Endothelial cell of umbilical vein (primary cell): Measurements from ENCODE around the gene SLC50A1. TPM values are rescaled to one million over a fixed set of nuclear protein-coding genes. Genes with fewer than 3 reads are reported as not detected.
A peak's percentile ranks its signal among the peaks of the same experiment; 100 is the strongest.

Experiments
- BruUV-seq: library from RNA; stranded (reverse); fragments of 400-500 nt; replicated peaks from 2 replicates; lab custom pipeline; 2021; lab: Mats Ljungman, UMichigan
- CTCF ChIA-PET: fragments of 300-600, 350-600 bp; sonication (Branson Sonifier 250); formaldehyde crosslinking; loops from one replicate; lab custom pipeline; 2021; ENCODE audit warnings: antibody characterized with exemption, inconsistent platforms; lab: Charles Lee
- POLR2A ChIA-PET: fragments of 300-600, 350-600 bp; sonication (Branson Sonifier 250); formaldehyde crosslinking; loops from one replicate; lab custom pipeline; 2021; ENCODE audit warnings: antibody characterized with exemption, inconsistent platforms; lab: Charles Lee
- DNase-seq: peaks from one replicate; pipeline ENCODE4 v3.0.0-alpha.2; 2011; ENCODE audit warnings: low read depth, low spot score
- FAIRE-seq: peaks from 2 replicates; lab custom pipeline; 2011; peaks lifted over from hg19 to GRCh38; lab: Jason Lieb, UNC
- H2AFZ ChIP-seq: 2 replicates; pipeline ENCODE4 v1.6.0; 2012; ENCODE audit warnings: low read depth, low read length, control low read depth, inconsistent platforms
- H3K27ac ChIP-seq: 2 replicates; pipeline ENCODE4 v1.5.1; 2011; ENCODE audit warnings: low read depth, mild to moderate bottlenecking, control low read depth, low read length, moderate library complexity; ENCODE audit not compliant: insufficient read depth
- H3K27me3 ChIP-seq, 2 experiments: 2 replicates each; pipeline versions ENCODE4 v1.6.0 to v1.6.1; 2011; ENCODE audit warnings: low read length in 2 of 2, mixed read lengths in 1 of 2; ENCODE audit not compliant: control insufficient read depth in 2 of 2, insufficient read depth in 2 of 2
- H3K36me3 ChIP-seq, 2 experiments: 2 replicates in 1 of 2; 3 replicates in 1 of 2; pipeline ENCODE4 v1.5.1; 2011; ENCODE audit warnings: low read length in 2 of 2, mild to moderate bottlenecking in 1 of 2, moderate library complexity in 1 of 2; ENCODE audit not compliant: control insufficient read depth in 2 of 2, insufficient read depth in 2 of 2; ENCODE audit errors: extremely low read depth in 1 of 2
- H3K4me1 ChIP-seq: 3 replicates; pipeline ENCODE4 v1.5.1; 2011; ENCODE audit warnings: mild to moderate bottlenecking, low read length; ENCODE audit not compliant: control insufficient read depth, insufficient read depth; ENCODE audit errors: extremely low read depth
- H3K4me2 ChIP-seq: 2 replicates; pipeline ENCODE4 v1.6.1; 2011; ENCODE audit warnings: low read length, control low read depth, mixed read lengths; ENCODE audit not compliant: insufficient read depth
- H3K4me3 ChIP-seq, 3 experiments: fragments of 200-600 bp in 1 of 3; sonication (generic), shearing (Covaris generic) in 1 of 3; replicated peaks in 1 of 3; 2 replicates each; pipeline ENCODE4 v1.5.1; 2011 to 2016; ENCODE audit warnings: control low read depth in 3 of 3, low read length in 3 of 3, mild to moderate bottlenecking in 2 of 3, inconsistent platforms in 1 of 3, low read depth in 1 of 3, moderate library complexity in 1 of 3; ENCODE audit not compliant: insufficient read depth in 1 of 3
- H3K79me2 ChIP-seq: 2 replicates; pipeline ENCODE4 v1.6.0; 2012; ENCODE audit warnings: low read length, inconsistent platforms; ENCODE audit not compliant: control insufficient read depth, insufficient read depth
- H3K9ac ChIP-seq: replicated peaks from 2 replicates; pipeline ENCODE3; 2011; ENCODE audit warnings: low read length, control low read depth; ENCODE audit not compliant: insufficient read depth; ENCODE audit errors: extremely low read depth
- H3K9me1 ChIP-seq: replicated peaks from 3 replicates; pipeline ENCODE4 v1.6.0; 2011; ENCODE audit warnings: mild to moderate bottlenecking, low read length; ENCODE audit not compliant: control insufficient read depth, insufficient read depth; ENCODE audit errors: extremely low read depth
- H3K9me3 ChIP-seq: replicated peaks from 2 replicates; pipeline ENCODE4 v1.5.1; 2012; ENCODE audit warnings: low read length, inconsistent platforms; ENCODE audit not compliant: control insufficient read depth, insufficient read depth
- H4K20me1 ChIP-seq: replicated peaks from 2 replicates; pipeline ENCODE3; 2011; ENCODE audit warnings: mild to moderate bottlenecking, low read length; ENCODE audit not compliant: control insufficient read depth, insufficient read depth; ENCODE audit errors: extremely low read depth
- CTCF ChIP-seq, 2 donors: IDR thresholded peaks; 1 replicate in 1 of 2; 2 replicates in 1 of 2; pipeline ENCODE4 v1.5.1; 2011; ENCODE audit warnings: low read length in 2 of 2, mild to moderate bottlenecking in 2 of 2, moderate library complexity in 2 of 2, control low read depth in 1 of 2, inconsistent platforms in 1 of 2, low read depth in 1 of 2; ENCODE audit not compliant: insufficient read depth in 1 of 2; ENCODE audit errors: extremely low read depth in 1 of 2
- EZH2 ChIP-seq: IDR thresholded peaks from 2 replicates; pipeline ENCODE4 v1.6.1; 2012; ENCODE audit warnings: borderline replicate concordance, low read depth, mild to moderate bottlenecking, moderate library complexity, low read length, inconsistent platforms; ENCODE audit not compliant: severe bottlenecking
- FOS ChIP-seq: IDR thresholded peaks from 2 replicates; pipeline ENCODE4 v1.6.1; 2011; ENCODE audit warnings: mild to moderate bottlenecking, low read length, moderate library complexity, borderline replicate concordance; ENCODE audit not compliant: insufficient read depth
- GATA2 ChIP-seq: IDR thresholded peaks from 2 replicates; pipeline ENCODE4 v1.7.0; 2011; ENCODE audit warnings: low read depth, mild to moderate bottlenecking, moderate library complexity, mixed read lengths, low read length; ENCODE audit not compliant: insufficient read length, insufficient read depth
- JUN ChIP-seq: IDR thresholded peaks from 2 replicates; pipeline ENCODE4 v1.6.1; 2011; ENCODE audit warnings: borderline replicate concordance, low read depth; ENCODE audit not compliant: insufficient read length, insufficient read depth
- MYC ChIP-seq: IDR thresholded peaks from one replicate; pipeline ENCODE4 v1.6.1; 2011; ENCODE audit warnings: mild to moderate bottlenecking, low read depth, low read length
- POLR2A ChIP-seq: IDR thresholded peaks from 2 replicates; pipeline ENCODE4 v1.6.1; 2012; ENCODE audit warnings: low read depth, mild to moderate bottlenecking, control low read depth, low read length
- POLR2AphosphoS5 ChIP-seq: IDR thresholded peaks from 2 replicates; pipeline ENCODE4 v1.6.1; 2012; ENCODE audit warnings: low read depth, mild to moderate bottlenecking, control low read depth, low read length, moderate library complexity; ENCODE audit not compliant: insufficient read depth
- dilution Hi-C: fragments of 300-500 bp; cut with MboI; formaldehyde crosslinking; loops from one replicate; pipeline ENCODE4 v1.15.0; 2019; ENCODE audit warnings: low sequenced_read_pairs; ENCODE audit not compliant: extremely low pct_ligation_motif_present
- intact Hi-C: fragments of 100-400 bp; cut with micrococcal nuclease; formaldehyde crosslinking; loops from one replicate; pipeline ENCODE4 v1.10.0; 2022
- polyA plus RNA-seq, 4 experiments: library from polyadenylated mRNA; depleted of rRNA in 3 of 4; stranded (reverse) in 3 of 4; unstranded in 1 of 4; fragments of >200 nt; gene quantifications; 2 replicates each; pipeline versions ENCODE4 v1.2.1 to v1.2.3, GENCODE V29; 2011 to 2012; ENCODE audit warnings: missing spikeins in 1 of 4
- total RNA-seq: library from RNA; stranded (reverse); gene quantifications from 2 replicates; pipeline ENCODE4 v1.2.3, GENCODE V29; 2021
- TF ChIP-seq, protein P1 (sequence below): IDR thresholded peaks from 2 replicates; pipeline ENCODE4 v1.6.1; 2011; ENCODE audit not compliant: insufficient read depth, insufficient read length

SLC50A1 gene
- total and polyA plus RNA-seq, 2 donors (not counting 3 experiments of a cell fraction or from before 2014, with no cell fraction given) = 29.5 to 66.1 TPM

DNA sequence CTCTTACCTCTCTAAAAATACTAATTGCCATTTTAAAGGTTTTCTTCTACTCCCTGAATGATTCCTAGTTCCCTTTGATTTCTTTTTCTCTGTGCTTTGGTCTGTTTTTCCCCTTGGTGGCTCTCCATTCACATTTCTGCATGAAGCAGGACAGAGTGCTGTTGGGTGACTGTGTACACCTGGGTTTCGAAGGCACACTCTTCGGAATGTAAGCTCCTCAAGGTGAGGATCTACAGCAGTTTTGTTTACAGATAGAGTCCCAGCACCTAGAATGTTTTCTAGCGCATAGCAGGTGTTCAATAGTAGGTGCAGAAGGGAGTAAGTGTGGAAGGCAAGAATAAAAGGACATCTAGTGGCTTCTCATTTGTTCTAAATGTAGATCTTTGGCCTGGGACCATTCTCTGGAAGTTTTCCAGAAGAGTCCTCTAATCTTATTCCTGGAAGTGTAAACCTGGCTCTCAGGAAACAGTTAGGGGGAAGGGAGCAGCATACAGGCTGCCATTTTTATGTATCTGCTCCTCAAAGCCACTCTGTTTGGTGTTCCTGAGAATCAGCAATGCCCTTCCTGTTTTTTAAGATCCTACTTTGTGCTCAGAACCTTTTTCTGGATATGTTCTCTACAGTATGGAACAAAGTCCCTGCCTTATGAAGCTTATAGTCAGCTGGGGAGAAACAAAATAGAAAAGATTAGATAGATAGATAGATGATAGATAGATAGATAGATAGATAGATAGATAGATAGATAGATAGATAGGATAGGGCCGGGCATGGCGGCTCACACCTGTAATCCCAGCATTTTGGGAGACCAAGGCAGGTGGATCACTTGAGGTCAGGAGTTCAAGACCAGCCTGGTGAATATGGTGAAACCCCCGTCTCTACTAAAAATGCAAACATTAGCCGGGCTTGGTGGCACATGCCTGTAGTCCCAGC is 30.8 kb upstream of the SLC50A1 start:
- CTCF ChIA-PET = interaction anchor here (3.2 to 5.9 kb wide), 2 partner anchors 13 to 62 kb away, joined by 13 to 37 read pairs; no protein-coding TSS in a partner anchor
- no peak overlapping the region for H3K9ac ChIP-seq
- DNase-seq (peak; percentile 41), FAIRE-seq (peak; percentile 31)
- no peak overlapping the region for H2AFZ ChIP-seq
- H3K9me3 ChIP-seq = no peaks in the 10 kb centered on the region
- intact Hi-C loops = no loop called here
- H3K4me3 ChIP-seq = no peak overlapping the region
- H3K9me1 ChIP-seq = no peaks in the 10 kb centered on the region
- H3K36me3 ChIP-seq = no peaks in the 10 kb centered on the region
- peaks cover 6 to 9% of the 10 kb centered on the region in 2 experiments for H3K27me3 ChIP-seq
- no peaks in the 10 kb centered on the region for H3K79me2 ChIP-seq
- BruUV-seq = no TSS peak
- H3K4me2 ChIP-seq = no peak overlapping the region
- POLR2A ChIA-PET = no interaction called here
- no peak overlapping the region for H3K27ac ChIP-seq
- TF ChIP-seq POLR2A (no peak), GATA2 (no peak), JUN (no peak), CTCF (IDR thresholded peaks at IDR 0.05; ENCODE audit: extremely low read depth in 1 of 2, insufficient read depth in 1 of 2, low read depth in 1 of 2, low read length in 2 of 2) (no peak), POLR2AphosphoS5 (no peak), EZH2 (no peak), FOS (no peak), MYC (no peak)
- TF ChIP-seq, protein P1, sequence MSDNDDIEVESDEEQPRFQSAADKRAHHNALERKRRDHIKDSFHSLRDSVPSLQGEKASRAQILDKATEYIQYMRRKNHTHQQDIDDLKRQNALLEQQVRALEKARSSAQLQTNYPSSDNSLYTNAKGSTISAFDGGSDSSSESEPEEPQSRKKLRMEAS = no peak
- H3K4me1 ChIP-seq = peaks cover 3% of the 10 kb centered on the region
- no peaks in the 10 kb centered on the region for H4K20me1 ChIP-seq
- dilution Hi-C loops = no loop called here
